Testis (tissue), 3 donors: ENCODE measurements around the gene BUB1. TPM values are rescaled to one million over a fixed set of nuclear protein-coding genes. Genes with fewer than 3 reads are reported as not detected.

Experiments used
- DNase-seq: peaks from one replicate; pipeline ENCODE4 v3.0.0-alpha.2; 2019
- H3K27ac ChIP-seq, 2 donors: fragments of 200-600 bp; sonication (generic); one replicate each; pipeline ENCODE4 v1.5.1; 2019
- H3K27me3 ChIP-seq: fragments of 200-600 bp; sonication (generic); one replicate; pipeline ENCODE4 v1.5.1; 2019
- H3K36me3 ChIP-seq: fragments of 200-600 bp; sonication (generic); one replicate; pipeline ENCODE4 v1.5.1; 2017; ENCODE audit warnings: low read depth; ENCODE audit errors: missing control alignments
- H3K4me1 ChIP-seq: fragments of 200-600 bp; sonication (generic); one replicate; pipeline ENCODE4 v1.5.1; 2019
- H3K4me3 ChIP-seq, 2 donors: fragments of 200-600 bp; sonication (generic); one replicate each; pipeline ENCODE4 v1.5.1; 2017 to 2019
- H3K9me3 ChIP-seq: fragments of 200-600 bp; sonication (generic); one replicate; pipeline ENCODE4 v1.5.1; 2017
- CTCF ChIP-seq, 3 experiments: fragments of 450-650 bp in 2 of 3; fragments of 200-600 bp in 1 of 3; sonication (generic) in 1 of 3; IDR thresholded peaks; one replicate each; pipeline ENCODE4 v1.5.1; 2016 to 2019; ENCODE audit warnings: antibody characterized with exemption in 3 of 3, mild to moderate bottlenecking in 2 of 3, moderate library complexity in 1 of 3
- POLR2A ChIP-seq: fragments of 450-650 bp; IDR thresholded peaks from one replicate; pipeline ENCODE4 v1.6.1; 2017; ENCODE audit warnings: antibody characterized with exemption, mild to moderate bottlenecking, moderate library complexity
- WGBS, 2 donors: methylation state at CpG; one replicate each; pipeline ENCODE4 v1.1.5; 2018; 5-methylcytosine and 5-hydroxymethylcytosine counted together
- intact Hi-C: fragments of 100-400 bp; cut with DNase I; formaldehyde crosslinking; loops from one replicate; pipeline ENCODE4 v1.15.1; 2023; ENCODE audit warnings: low total_unique reads
- polyA plus RNA-seq: library from polyadenylated mRNA; stranded (reverse); fragments of 350-450 nt; fragmentation: Illumina TruSeq; extraction: RNeasy Lipid Tissue Mini Kit (QIAGEN cat#74804); gene quantifications from one replicate; pipeline ENCODE4 v1.2.3, GENCODE V29; 2014; ENCODE audit warnings: low read depth, low replicate concordance; ENCODE audit not compliant: insufficient read depth
- total RNA-seq, 2 donors: library from RNA; depleted of rRNA; stranded (reverse); fragments of >200 nt; gene quantifications; one replicate each; pipeline ENCODE4 v1.2.3, GENCODE V29; 2016

BUB1 gene
- total and polyA plus RNA-seq, 3 donors from 2014 or later, result 50.5 to 72.9 (median 70.0) TPM

GRCh38 chr2:110724820-110725219 is 47.0 kb upstream of the BUB1 start:
- intact Hi-C loops, result no loop called here

GRCh38 chr2:110720547-110720946 is 42.7 kb upstream of the BUB1 start:
- no peak for DNase-seq
- Histone ChIP-seq H3K27ac (no peak overlapping the region), H3K36me3 (no peaks in the 10 kb centered on the region), H3K27me3 (no peaks in the 10 kb centered on the region), H3K4me3 (no peak overlapping the region), H3K9me3 (no peaks in the 10 kb centered on the region), H3K4me1 (no peaks in the 10 kb centered on the region)
- intact Hi-C loops, result no loop called here
- TF ChIP-seq CTCF (IDR thresholded peaks at IDR 0.05) (no peak), POLR2A (no peak)
- 69 to 78% methylated on average over 5 of the region's 5 CpGs for WGBS, 2 donors

More at GRCh38 chr2:110724820-110725219, 47.0 kb upstream of the BUB1 start:
- TF ChIP-seq CTCF (IDR thresholded peaks at IDR 0.05), result no peak
- no peak for TF ChIP-seq POLR2A
- WGBS, 2 donors, result 89 to 91% methylated on average over 2 of the region's 2 CpGs
- no peak overlapping the region for H3K27ac ChIP-seq
- no peak overlapping the region for H3K4me3 ChIP-seq
- DNase-seq, result no peak
- H3K4me1 ChIP-seq, result no peaks in the 10 kb centered on the region
- H3K27me3 ChIP-seq, result no peaks in the 10 kb centered on the region
- H3K36me3 ChIP-seq, result no peaks in the 10 kb centered on the region
- no peaks in the 10 kb centered on the region for H3K9me3 ChIP-seq

- Histone ChIP-seq H3K36me3 (no peaks in the 10 kb centered on the region), H3K27me3 (no peaks in the 10 kb centered on the region), H3K4me3 (no peak overlapping the region), H3K4me1 (no peaks in the 10 kb centered on the region), H3K27ac (no peak overlapping the region), H3K9me3 (no peaks in the 10 kb centered on the region)
- 58 to 61% methylated on average over 2 of the region's 2 CpGs for WGBS, 2 donors
- TF ChIP-seq CTCF (IDR thresholded peaks at IDR 0.05), result no peak
- TF ChIP-seq POLR2A, result no peak
- intact Hi-C loops, result no loop called here
- DNase-seq, result no peak
These were observed 41.1 kb upstream of the BUB1 start for GRCh38 chr2:110718990-110719389.

- H3K36me3 ChIP-seq, result no peaks in the 10 kb centered on the region
- intact Hi-C loops, result no loop called here
- no peak for DNase-seq
- no peak overlapping the region for H3K4me3 ChIP-seq
- WGBS, 2 donors, result 88 to 90% methylated on average over 2 of the region's 2 CpGs
- no peak for TF ChIP-seq POLR2A
- no peaks in the 10 kb centered on the region for H3K27me3 ChIP-seq
- no peaks in the 10 kb centered on the region for H3K9me3 ChIP-seq
- no peaks in the 10 kb centered on the region for H3K4me1 ChIP-seq
- no peak overlapping the region for H3K27ac ChIP-seq
These were observed 40.5 kb upstream of the BUB1 start for GRCh38 chr2:110718382-110718781.

GRCh38 chr2:110717734-110718133 is 39.9 kb upstream of the BUB1 start:
- Histone ChIP-seq H3K27ac (no peak overlapping the region), H3K9me3 (no peaks in the 10 kb centered on the region), H3K4me3 (no peak overlapping the region), H3K36me3 (no peaks in the 10 kb centered on the region), H3K4me1 (no peaks in the 10 kb centered on the region), H3K27me3 (no peaks in the 10 kb centered on the region)
- 36 to 50% methylated on average over 4 of the region's 4 CpGs for WGBS, 2 donors
- no peak for DNase-seq
- no peak for TF ChIP-seq CTCF (IDR thresholded peaks at IDR 0.05)
- TF ChIP-seq POLR2A, result no peak
- intact Hi-C loops, result no loop called here
